RCC 7860 (cell line): ENCODE results near the gene ARHGEF5.
"Not testable (repeated sequence)": the region's sequence is repeated elsewhere in the genome, so short reads cannot be mapped to it uniquely, and the experiment has no call there.

Experiments used
- DNase-seq: peaks from one replicate; pipeline ENCODE4 v3.0.0-alpha.2; 2015; ENCODE audit warnings: low spot score
- FAIRE-seq: peaks from 2 replicates; lab custom pipeline; 2012; peaks lifted over from hg19 to GRCh38; lab: Jason Lieb, UNC

ARHGEF5 gene

DNA sequence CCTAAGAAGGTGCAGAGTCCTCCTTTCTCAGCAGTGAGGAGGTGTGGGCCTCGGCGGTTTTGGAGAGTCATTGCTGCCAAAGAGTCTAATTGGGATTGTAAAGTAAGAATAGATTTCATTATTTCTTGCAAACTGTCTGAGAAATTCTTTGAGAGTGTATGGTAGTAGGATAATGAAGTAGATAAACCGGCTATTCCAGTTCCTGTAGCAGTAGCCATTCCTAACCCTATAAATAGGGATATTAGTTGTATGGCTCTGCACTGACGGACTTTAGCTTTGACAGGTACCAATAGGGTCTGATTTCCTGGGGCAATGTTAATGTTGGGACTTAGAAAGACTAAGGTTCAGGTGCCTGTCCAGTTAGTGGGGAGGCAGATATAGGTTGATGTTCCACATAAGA lies 63.7 kb downstream of the ARHGEF5 start:
- not testable (repeated sequence) for FAIRE-seq, DNase-seq

DNA sequence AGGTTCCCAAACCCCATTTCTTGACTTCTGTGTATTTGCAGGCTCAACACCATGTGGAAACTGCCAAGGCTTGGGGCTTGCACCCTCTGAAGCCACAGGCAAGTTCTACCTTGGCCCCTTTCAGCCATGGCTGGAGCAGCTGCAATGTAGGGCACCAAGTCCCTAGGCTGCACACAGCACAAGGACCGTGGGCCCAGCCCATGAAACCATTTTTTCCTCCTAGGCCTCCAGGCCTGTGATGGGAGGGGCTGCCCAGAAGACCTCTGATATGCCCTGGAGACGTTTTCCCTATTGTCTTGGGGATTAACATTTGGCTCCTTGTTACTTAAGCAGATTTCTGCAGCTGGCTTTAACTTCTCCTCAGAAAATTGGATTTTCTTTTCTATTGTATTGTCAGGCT lies 72.3 kb downstream of the ARHGEF5 start:
- FAIRE-seq, DNase-seq: not testable (repeated sequence)

DNA sequence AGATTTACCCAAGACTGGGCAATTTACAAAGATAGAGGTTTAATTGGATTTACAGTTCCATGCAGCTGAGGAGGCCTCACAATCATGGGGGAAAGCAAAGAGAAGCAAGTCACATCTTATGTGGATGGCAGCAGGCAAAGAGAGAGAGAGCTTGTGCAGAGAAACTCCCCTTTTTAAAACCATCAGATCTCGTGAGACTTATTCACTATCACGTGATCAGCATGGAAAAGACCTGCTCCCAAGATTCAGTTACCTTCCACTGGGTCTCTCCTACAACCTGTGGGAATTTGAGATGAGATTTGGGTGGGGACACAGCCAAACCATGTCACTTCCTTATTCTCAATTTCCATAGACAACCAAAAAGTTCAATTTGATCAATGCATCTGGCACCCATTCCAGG lies 73.2 kb downstream of the ARHGEF5 start:
- DNase-seq (no peak), FAIRE-seq (no peak)
